Stomach (tissue), 19 donors: ENCODE results near the gene ZNF613. TPM values are rescaled to one million over a fixed set of nuclear protein-coding genes. Genes with fewer than 3 reads are reported as not detected.

Experiments used
- DNase-seq, 2 donors: peaks; one replicate each; pipeline versions ENCODE4 v3.0.0 to v3.0.0-alpha.2; 2013 to 2019
- H3K27ac ChIP-seq, 5 donors: fragments of 200-600 bp in 4 of 5; sonication (generic) in 4 of 5; one replicate each; pipeline ENCODE4 v1.5.1; 2013 to 2019; ENCODE audit warnings: mild to moderate bottlenecking in 1 of 5, moderate library complexity in 1 of 5
- H3K27me3 ChIP-seq, 3 donors: fragments of 200-600 bp; sonication (generic); one replicate each; pipeline ENCODE4 v1.5.1; 2017 to 2019; ENCODE audit warnings: mixed run types in 1 of 3
- H3K36me3 ChIP-seq, 4 donors: fragments of 200-600 bp; sonication (generic); 1 replicate in 3 of 4; 2 replicates in 1 of 4; pipeline ENCODE4 v1.5.1; 2016 to 2019
- H3K4me1 ChIP-seq, 4 donors: fragments of 200-600 bp; sonication (generic); one replicate each; pipeline ENCODE4 v1.5.1; 2016 to 2019
- H3K4me3 ChIP-seq, 4 donors: fragments of 200-600 bp; sonication (generic) in 3 of 4; one replicate each; pipeline ENCODE4 v1.5.1; 2016 to 2019; ENCODE audit warnings: mild to moderate bottlenecking in 1 of 4
- H3K9me3 ChIP-seq, 4 donors: fragments of 200-600 bp; sonication (generic); one replicate each; pipeline ENCODE4 v1.5.1; 2016 to 2019
- EP300 ChIP-seq: sonication (generic); formaldehyde crosslinking; IDR thresholded peaks from one replicate; pipeline ENCODE4 v1.6.1; 2017; ENCODE audit warnings: antibody characterized with exemption
- POLR2A ChIP-seq, 4 donors: fragments of 450-650 bp; IDR thresholded peaks; one replicate each; pipeline ENCODE4 v1.6.1; 2016; ENCODE audit warnings: antibody characterized with exemption in 4 of 4, control low read depth in 2 of 4, mild to moderate bottlenecking in 1 of 4, moderate library complexity in 1 of 4
- POLR2AphosphoS5 ChIP-seq, 3 donors: sonication (generic); formaldehyde crosslinking; IDR thresholded peaks; one replicate each; pipeline ENCODE4 v1.6.1; 2016; ENCODE audit warnings: antibody characterized with exemption in 3 of 3
- WGBS, 5 donors: extraction: QIAGEN DNeasy Blood & Tissue Kit in 3 of 5; methylation state at CpG; one replicate each; pipeline versions ENCODE4 v1.1.5 to v1.1.7; 2013 to 2018; 5-methylcytosine and 5-hydroxymethylcytosine counted together
- intact Hi-C: fragments of 100-400 bp; cut with DNase I; formaldehyde crosslinking; loops from one replicate; pipeline ENCODE4 v1.15.1; 2023; ENCODE audit warnings: low total_unique reads
- long read RNA-seq, 10 donors: transcript quantifications; one replicate each; lab custom pipeline, GENCODE V29; 2026
- polyA plus RNA-seq, 3 donors: library from polyadenylated mRNA; stranded (reverse); fragments of 200-250 nt; gene quantifications; one replicate each; pipeline ENCODE4 v1.2.3, GENCODE V29; 2013
- total RNA-seq, 5 donors: library from RNA; depleted of rRNA; stranded (reverse); fragments of >200 nt; gene quantifications; one replicate each; pipeline versions ENCODE4 v1.1.0 to v1.2.3, GENCODE V29; 2014 to 2016
- TF ChIP-seq, protein P1 (sequence below), 7 experiments: fragments of 450-650 bp in 4 of 7; fragments of 200-600 bp in 3 of 7; sonication (generic) in 3 of 7; IDR thresholded peaks; one replicate each; pipeline ENCODE4 v1.5.1; 2016 to 2019; ENCODE audit warnings: antibody characterized with exemption in 7 of 7, control low read depth in 2 of 7, mild to moderate bottlenecking in 1 of 7
- donor health status: healthy with polysubstance abuse.
- donor health status: Bipolar disorder and iron deficiency.
- donor health status: healthy.

Gene ZNF613
- total RNA-seq (10 to 100 TPM in 1 of 5 donors, 1 to 10 TPM in 3, under 1 TPM in 1; 0.29 to 12.8 (median 3.2) TPM), polyA plus RNA-seq (1 to 10 TPM; 1.7 to 7.2 (median 2.2) TPM)
- long read RNA-seq, donor 1, partial matches to known transcripts, result 0 of 1 reads
- long read RNA-seq, donor 1, other reads (novel, unspliced or antisense), result 0 of 1 reads
- long read RNA-seq, donor 2, result 0 reads
- long read RNA-seq, donor 3, partial matches to known transcripts, result 0 of 1 reads
- long read RNA-seq, donor 3, other reads (novel, unspliced or antisense), result 0 of 1 reads
- long read RNA-seq, donor 4, result 0 reads
- long read RNA-seq, donor 5, partial matches to known transcripts, result 0 of 2 reads
- long read RNA-seq, donor 5, other reads (novel, unspliced or antisense), result 0 of 2 reads
- long read RNA-seq, donor 6, partial matches to known transcripts, result 0 of 11 reads
- long read RNA-seq, donor 6, other reads (novel, unspliced or antisense), result 9 of 11 reads
- long read RNA-seq, donor 7, result 0 reads
- long read RNA-seq, donor 8, result 0 reads
- long read RNA-seq, donor 9, partial matches to known transcripts, result 0 of 1 reads
- long read RNA-seq, donor 9, other reads (novel, unspliced or antisense), result 0 of 1 reads
- long read RNA-seq, donor 10, result 0 reads

DNA sequence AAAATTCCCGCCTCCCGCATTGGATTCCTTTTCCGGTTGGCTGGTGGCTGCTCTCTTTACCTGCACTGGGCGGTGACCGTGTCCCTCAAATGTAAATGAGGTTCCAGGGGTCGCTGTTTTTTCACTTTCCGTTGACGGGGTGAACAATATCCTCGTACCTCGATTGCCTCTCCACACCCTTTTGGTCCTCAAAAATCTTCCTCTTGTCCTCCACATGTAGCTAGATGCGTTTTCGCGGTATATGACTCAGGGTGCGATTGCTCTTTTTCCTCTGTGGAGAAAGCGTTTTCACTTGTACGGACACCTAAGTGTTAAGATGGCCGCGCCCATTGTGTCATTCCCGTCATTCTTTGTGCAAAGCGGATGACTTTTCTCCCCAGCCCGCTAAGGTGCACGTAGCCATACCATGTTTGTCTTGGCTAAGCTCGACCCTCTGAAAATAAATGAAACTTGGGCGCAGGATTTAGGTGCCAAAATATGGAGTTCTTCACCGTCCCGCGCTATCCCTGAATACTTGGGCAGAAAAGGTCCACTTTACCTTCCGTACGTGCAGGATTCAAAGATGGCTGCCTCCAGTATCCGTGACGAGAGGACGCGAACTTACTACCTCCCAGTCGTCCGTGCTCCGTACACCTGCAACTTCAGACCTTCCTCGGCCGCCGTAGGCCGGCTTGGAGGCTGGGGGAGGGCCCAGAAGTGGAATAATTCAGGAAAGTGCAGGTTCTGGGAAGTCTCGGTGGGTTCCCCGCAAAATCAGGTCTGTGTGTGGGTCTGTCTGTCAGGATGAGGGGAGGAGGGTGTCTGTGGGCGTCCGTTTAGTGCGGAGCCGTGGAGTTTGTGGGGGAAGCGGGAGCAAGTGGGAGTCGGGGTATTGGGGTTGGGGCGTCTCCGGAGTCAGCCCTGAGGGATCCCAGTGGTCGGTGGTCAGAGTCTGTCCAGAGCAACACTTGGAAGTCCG is at the start of gene ZNF613:
Gene ZNF613 (plus strand): TSS at position 689 of the 958 bp plus-strand sequence. CDS start 8,749 bp downstream, outside the sequence.
- no peak for TF ChIP-seq POLR2A (IDR thresholded peaks at IDR 0.05)
- TF ChIP-seq EP300, result no peak
- TF ChIP-seq, protein P1, sequence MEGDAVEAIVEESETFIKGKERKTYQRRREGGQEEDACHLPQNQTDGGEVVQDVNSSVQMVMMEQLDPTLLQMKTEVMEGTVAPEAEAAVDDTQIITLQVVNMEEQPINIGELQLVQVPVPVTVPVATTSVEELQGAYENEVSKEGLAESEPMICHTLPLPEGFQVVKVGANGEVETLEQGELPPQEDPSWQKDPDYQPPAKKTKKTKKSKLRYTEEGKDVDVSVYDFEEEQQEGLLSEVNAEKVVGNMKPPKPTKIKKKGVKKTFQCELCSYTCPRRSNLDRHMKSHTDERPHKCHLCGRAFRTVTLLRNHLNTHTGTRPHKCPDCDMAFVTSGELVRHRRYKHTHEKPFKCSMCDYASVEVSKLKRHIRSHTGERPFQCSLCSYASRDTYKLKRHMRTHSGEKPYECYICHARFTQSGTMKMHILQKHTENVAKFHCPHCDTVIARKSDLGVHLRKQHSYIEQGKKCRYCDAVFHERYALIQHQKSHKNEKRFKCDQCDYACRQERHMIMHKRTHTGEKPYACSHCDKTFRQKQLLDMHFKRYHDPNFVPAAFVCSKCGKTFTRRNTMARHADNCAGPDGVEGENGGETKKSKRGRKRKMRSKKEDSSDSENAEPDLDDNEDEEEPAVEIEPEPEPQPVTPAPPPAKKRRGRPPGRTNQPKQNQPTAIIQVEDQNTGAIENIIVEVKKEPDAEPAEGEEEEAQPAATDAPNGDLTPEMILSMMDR (IDR thresholded peaks at IDR 0.05), result peak in 2 of 7 experiments; percentile 21 to 25
- peak; percentile 3 to 87 (median 52) for TF ChIP-seq POLR2AphosphoS5 (IDR thresholded peaks at IDR 0.05)
- intact Hi-C loops, result no loop called here
- peaks cover 0 to 18% (median 11%) of the 10 kb centered on the region in 4 donors for H3K4me1 ChIP-seq
- peak; percentile 89 to 97 for DNase-seq
- H3K4me3 ChIP-seq, result peak within 1 kb of the TSS; percentile 66 to 86 (median 73)
- 0% methylated on average over 36 to 52 of the region's 52 CpGs for WGBS, 5 donors
- peaks cover 13 to 54% (median 37%) of the 10 kb centered on the region in 4 donors for H3K9me3 ChIP-seq
- no peaks in the 10 kb centered on the region for H3K27me3 ChIP-seq
- H3K36me3 ChIP-seq, result peaks cover 11 to 26% (median 25%) of the 10 kb centered on the region in 4 donors
- peak within 1 kb of the TSS; percentile 75 to 89 (median 80) for H3K27ac ChIP-seq

DNA sequence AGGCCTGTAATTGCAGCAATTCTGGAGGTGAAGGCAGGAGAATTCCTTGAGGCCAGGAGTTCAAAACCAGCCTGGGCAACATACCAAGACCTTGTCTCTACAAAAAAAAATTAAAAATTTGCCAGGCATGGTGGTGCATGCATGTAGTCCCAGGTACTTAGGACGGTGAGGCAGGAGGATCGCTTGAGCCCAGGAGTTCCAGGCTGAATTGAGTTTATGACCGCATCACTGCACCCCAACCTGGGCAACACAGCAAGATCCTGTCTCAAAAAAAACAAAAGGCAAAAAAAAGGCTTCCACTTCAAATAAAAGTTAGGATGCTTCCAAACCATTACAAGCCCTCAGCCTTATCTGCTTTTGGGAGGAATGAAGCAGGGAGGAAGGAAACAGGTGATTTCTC is 44.8 kb upstream of the ZNF613 start:
- Histone ChIP-seq H3K36me3 (peaks cover 29 to 57% (median 48%) of the 10 kb centered on the region in 4 donors), H3K4me1 (peaks cover 0 to 8% (median 5%) of the 10 kb centered on the region in 4 donors), H3K4me3 (no peak overlapping the region), H3K27me3 (no peaks in the 10 kb centered on the region), H3K27ac (no peak overlapping the region), H3K9me3 (peaks cover 8 to 99% (median 53%) of the 10 kb centered on the region in 4 donors)
- no peak for DNase-seq
- no peak for TF ChIP-seq EP300
- 96 to 100% (median 96%) methylated on average over 3 of the region's 3 CpGs for WGBS, 5 donors
- intact Hi-C loops, result no loop called here

DNA sequence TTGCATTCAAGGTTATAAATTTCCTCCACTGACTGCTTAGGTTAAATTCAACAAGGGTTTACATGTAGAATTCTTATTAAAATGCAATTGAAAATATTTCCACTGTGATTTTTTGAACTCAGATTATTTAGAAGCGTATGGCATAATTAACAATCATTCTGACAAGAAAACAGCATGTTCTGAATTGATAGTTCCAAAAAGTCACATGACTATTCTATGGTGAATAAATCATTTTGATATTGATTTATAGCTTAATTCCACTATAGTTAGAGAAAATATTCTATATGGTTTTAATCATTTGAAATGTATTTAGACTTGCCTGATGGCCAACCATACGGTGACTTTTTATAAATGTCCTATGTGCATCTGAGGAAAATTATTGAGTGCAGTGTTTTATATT is 42.6 kb upstream of the ZNF613 start:
- peaks cover 11 to 45% (median 36%) of the 10 kb centered on the region in 4 donors for H3K36me3 ChIP-seq
- H3K9me3 ChIP-seq, result peaks cover 8 to 99% (median 50%) of the 10 kb centered on the region in 4 donors
- H3K27ac ChIP-seq, result no peak overlapping the region
- H3K4me3 ChIP-seq, result no peak overlapping the region
- intact Hi-C loops, result no loop called here
- peaks cover 0 to 8% (median 5%) of the 10 kb centered on the region in 4 donors for H3K4me1 ChIP-seq
- no peak for TF ChIP-seq POLR2A (IDR thresholded peaks at IDR 0.05)
- 94 to 100% (median 96%) methylated on average over 2 of the region's 2 CpGs for WGBS, 5 donors
- no peaks in the 10 kb centered on the region for H3K27me3 ChIP-seq
- DNase-seq, result no peak

DNA sequence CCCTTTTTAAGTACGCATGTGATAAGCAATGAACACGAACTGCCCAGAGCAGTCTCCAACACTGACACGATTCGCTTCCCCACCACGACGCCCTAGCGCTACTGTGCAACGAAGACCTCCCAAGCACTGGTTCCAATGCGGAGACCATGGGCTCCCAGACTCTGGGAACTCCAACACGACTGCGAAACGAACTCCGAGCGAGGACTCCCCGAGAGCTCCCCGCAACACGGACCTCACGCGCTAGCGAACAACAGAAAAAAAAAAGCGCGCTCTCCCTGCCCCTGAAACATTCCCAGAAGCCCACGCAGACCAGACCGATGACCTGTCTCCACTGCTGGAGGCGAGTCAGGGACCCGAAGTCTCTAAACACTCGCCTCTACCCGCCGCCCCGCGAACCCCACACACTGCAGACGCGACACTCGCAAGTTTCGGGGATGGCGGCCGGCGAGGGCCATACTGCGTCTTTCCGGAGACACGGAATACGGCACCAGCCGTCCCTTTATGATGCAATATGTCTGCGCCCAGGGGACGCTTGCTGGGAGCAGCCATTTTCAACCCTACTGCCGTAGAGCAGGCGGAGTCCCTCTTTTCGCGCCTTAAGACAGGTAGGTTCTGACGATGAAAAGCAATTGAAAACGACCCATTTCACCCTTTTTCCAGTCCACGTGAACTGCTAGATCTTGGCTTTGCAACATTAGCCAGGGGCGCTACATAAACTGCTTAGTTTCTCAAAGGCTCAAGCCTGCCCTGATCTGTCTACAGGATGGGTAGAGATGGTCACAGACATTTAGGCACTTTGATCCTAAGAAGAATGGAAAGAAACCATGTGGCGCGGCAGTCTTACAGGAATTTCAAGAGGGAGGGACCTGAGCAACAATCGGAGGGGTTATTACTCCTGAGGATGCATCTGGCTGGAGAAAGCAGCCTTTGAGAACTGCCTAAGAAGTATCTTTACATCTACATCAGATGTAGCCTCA is 39.5 kb upstream of the ZNF613 start, which contains the start of gene ZNF577:
Gene ZNF577 (minus strand): TSS at position 430 of the 977 bp plus-strand sequence. CDS start 7,569 bp downstream, outside the sequence.
- Histone ChIP-seq H3K27ac (peak within 1 kb of the TSS; percentile 64 to 84 (median 80)), H3K27me3 (no peaks in the 10 kb centered on the region), H3K9me3 (peaks cover 29 to 99% (median 63%) of the 10 kb centered on the region in 4 donors), H3K4me3 (peak within 1 kb of the TSS; percentile 55 to 74 (median 64)), H3K4me1 (peaks cover 0 to 8% (median 5%) of the 10 kb centered on the region in 4 donors), H3K36me3 (peaks cover 27 to 54% (median 46%) of the 10 kb centered on the region in 4 donors)
- peak; percentile 84 to 95 (median 93) for TF ChIP-seq POLR2AphosphoS5 (IDR thresholded peaks at IDR 0.05)
- TF ChIP-seq EP300, result no peak
- 4 to 12% (median 7%) methylated on average over 28 to 56 of the region's 56 CpGs for WGBS, 5 donors
- DNase-seq, result peak; percentile 86 to 98
- intact Hi-C loops, result no loop called here

GRCh38 chr19:51889934-51890333 is 37.3 kb upstream of the ZNF613 start:
- Histone ChIP-seq H3K9me3 (peaks cover 40 to 99% (median 72%) of the 10 kb centered on the region in 4 donors), H3K27ac (no peak overlapping the region), H3K36me3 (peaks cover 48 to 69% (median 62%) of the 10 kb centered on the region in 4 donors), H3K27me3 (no peaks in the 10 kb centered on the region), H3K4me3 (no peak overlapping the region), H3K4me1 (peaks cover 0 to 8% (median 5%) of the 10 kb centered on the region in 4 donors)
- TF ChIP-seq, protein P1 (IDR thresholded peaks at IDR 0.05), result no peak
- TF ChIP-seq POLR2A (IDR thresholded peaks at IDR 0.05) (no peak), POLR2AphosphoS5 (IDR thresholded peaks at IDR 0.05) (no peak), EP300 (no peak)
- DNase-seq, result no peak
- intact Hi-C loops, result no loop called here
